B cell (primary cell): Measurements from ENCODE around the gene SNX6.
"Not testable (repeated sequence)": the region's sequence is repeated elsewhere in the genome, so short reads cannot be mapped to it uniquely, and the experiment has no call there.

ENCODE experiments used
- EZH2 ChIP-seq: IDR thresholded peaks from 2 replicates; pipeline ENCODE4 v1.6.1; 2012; ENCODE audit warnings: borderline replicate concordance, low read depth, mild to moderate bottlenecking, moderate library complexity, low read length; ENCODE audit not compliant: insufficient read depth, poor library complexity, severe bottlenecking
- TF ChIP-seq, protein P1 (sequence below): fragments of 200-600 bp; IDR thresholded peaks from one replicate; pipeline ENCODE4 v1.8.0; 2022; ENCODE audit warnings: antibody characterized with exemption, mild to moderate bottlenecking

DNA sequence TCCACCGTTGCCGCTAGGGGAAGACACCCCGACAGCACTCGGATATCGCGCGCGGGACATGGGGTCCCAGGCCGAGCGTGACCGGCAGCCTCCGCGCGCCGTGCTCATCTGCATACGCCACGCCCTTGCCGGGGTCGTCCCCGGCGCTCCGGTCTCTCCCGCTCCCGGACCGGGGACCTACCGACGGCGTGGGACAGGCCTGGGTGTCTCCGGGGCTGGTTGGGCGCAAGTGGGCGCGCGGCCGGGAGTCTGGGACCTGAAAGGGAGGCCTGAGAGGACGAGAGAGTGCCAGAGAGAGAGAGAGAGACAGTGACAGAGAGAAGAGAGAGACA is 73.5 kb downstream of the SNX6 start:
- TF ChIP-seq, protein P1, sequence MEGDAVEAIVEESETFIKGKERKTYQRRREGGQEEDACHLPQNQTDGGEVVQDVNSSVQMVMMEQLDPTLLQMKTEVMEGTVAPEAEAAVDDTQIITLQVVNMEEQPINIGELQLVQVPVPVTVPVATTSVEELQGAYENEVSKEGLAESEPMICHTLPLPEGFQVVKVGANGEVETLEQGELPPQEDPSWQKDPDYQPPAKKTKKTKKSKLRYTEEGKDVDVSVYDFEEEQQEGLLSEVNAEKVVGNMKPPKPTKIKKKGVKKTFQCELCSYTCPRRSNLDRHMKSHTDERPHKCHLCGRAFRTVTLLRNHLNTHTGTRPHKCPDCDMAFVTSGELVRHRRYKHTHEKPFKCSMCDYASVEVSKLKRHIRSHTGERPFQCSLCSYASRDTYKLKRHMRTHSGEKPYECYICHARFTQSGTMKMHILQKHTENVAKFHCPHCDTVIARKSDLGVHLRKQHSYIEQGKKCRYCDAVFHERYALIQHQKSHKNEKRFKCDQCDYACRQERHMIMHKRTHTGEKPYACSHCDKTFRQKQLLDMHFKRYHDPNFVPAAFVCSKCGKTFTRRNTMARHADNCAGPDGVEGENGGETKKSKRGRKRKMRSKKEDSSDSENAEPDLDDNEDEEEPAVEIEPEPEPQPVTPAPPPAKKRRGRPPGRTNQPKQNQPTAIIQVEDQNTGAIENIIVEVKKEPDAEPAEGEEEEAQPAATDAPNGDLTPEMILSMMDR, result not testable (repeated sequence)
- not testable (repeated sequence) for TF ChIP-seq EZH2
